HCT116 (cell line): Measurements from ENCODE around the gene KRT33B. TPM values are rescaled to one million over a fixed set of nuclear protein-coding genes. Genes with fewer than 3 reads are reported as not detected.

Experiments used
- ATAC-seq: fragments of 200-7000 bp; cut with Tn5 transposase; 2 replicates; pipeline ENCODE4 v1.9.1; 2020; ENCODE audit warnings: mild to moderate bottlenecking, moderate library complexity
- BruUV-seq: library from RNA; stranded (reverse); fragments of 400-500 nt; replicated peaks from 2 replicates; lab custom pipeline; 2021; lab: Mats Ljungman, UMichigan
- CTCF ChIA-PET: fragments of 300-600 bp; sonication (Branson Sonifier 250); formaldehyde crosslinking; loops from one replicate; lab custom pipeline; 2021; ENCODE audit warnings: antibody characterized with exemption; lab: Charles Lee
- POLR2A ChIA-PET: fragments of 300-600, 350-600 bp; sonication (Branson Sonifier 250); formaldehyde crosslinking; loops from one replicate; lab custom pipeline; 2021; ENCODE audit warnings: antibody characterized with exemption; lab: Charles Lee
- RAD21 ChIA-PET, 2 experiments: fragments of 300-600 bp; sonication (Branson Sonifier 250); formaldehyde crosslinking; loops; one replicate each; lab custom pipeline; 2023; ENCODE audit warnings: low total read pairs in 2 of 2; ENCODE audit not compliant: uncharacterized antibody in 2 of 2, unreplicated experiment in 2 of 2, low non-redundant PET in 1 of 2; lab: Charles Lee
- DNase-seq: peaks from one replicate; pipeline ENCODE4 v3.0.0-alpha.2; 2010; ENCODE audit warnings: low read depth, low spot score
- H2AFZ ChIP-seq: fragments of 200-600 bp; shearing (Covaris generic), sonication (generic); 2 replicates; pipeline ENCODE4 v1.6.1; 2017; ENCODE audit warnings: low read depth, mixed run types, mixed read lengths, antibody characterized with exemption, low read length; ENCODE audit not compliant: poor library complexity, severe bottlenecking
- H3K27ac ChIP-seq: 2 replicates; pipeline ENCODE4 v1.5.1; 2012; ENCODE audit warnings: low read depth, low read length
- H3K27me3 ChIP-seq: fragments of 200-600 bp; sonication (generic); 2 replicates; pipeline ENCODE4 v1.6.1; 2016; ENCODE audit warnings: mixed run types, low read length, mixed read lengths; ENCODE audit not compliant: insufficient read depth
- H3K36me3 ChIP-seq, 2 experiments: fragments of 200-500 bp in 1 of 2; fragments of 200-600 bp in 1 of 2; sonication (Bioruptor generic) in 1 of 2; sonication (generic) in 1 of 2; 2 replicates each; pipeline versions ENCODE4 v1.5.1 to v1.6.1; 2014 to 2016; ENCODE audit warnings: low read length in 2 of 2, inconsistent platforms in 1 of 2, mixed read lengths in 1 of 2, mixed run types in 1 of 2; ENCODE audit not compliant: insufficient read depth in 2 of 2, control insufficient read depth in 1 of 2
- H3K4me1 ChIP-seq, 2 experiments: fragments of 200-600 bp in 1 of 2; sonication (generic) in 1 of 2; 2 replicates each; pipeline versions ENCODE4 v1.5.1 to v1.6.1; 2012 to 2017; ENCODE audit warnings: low read length in 2 of 2, inconsistent platforms in 1 of 2, mild to moderate bottlenecking in 1 of 2, mixed read lengths in 1 of 2, mixed run types in 1 of 2, moderate library complexity in 1 of 2; ENCODE audit not compliant: insufficient read depth in 2 of 2, control insufficient read depth in 1 of 2
- H3K4me2 ChIP-seq: fragments of 200-600 bp; sonication (generic); 2 replicates; pipeline ENCODE4 v1.6.1; 2017; ENCODE audit warnings: mixed run types, low read length, mixed read lengths
- H3K4me3 ChIP-seq, 2 experiments: fragments of 200-600 bp in 1 of 2; sonication (generic) in 1 of 2; replicated peaks in 1 of 2; 2 replicates each; pipeline ENCODE4 v1.5.1; 2011 to 2016; ENCODE audit warnings: low read length in 2 of 2, control low read depth in 1 of 2, low read depth in 1 of 2, mild to moderate bottlenecking in 1 of 2, mixed read lengths in 1 of 2, mixed run types in 1 of 2
- H3K79me2 ChIP-seq: fragments of 200-600 bp; sonication (generic); 2 replicates; pipeline ENCODE4 v1.6.1; 2017; ENCODE audit warnings: mild to moderate bottlenecking, mixed run types, low read length, moderate library complexity, mixed read lengths; ENCODE audit not compliant: insufficient read depth
- H3K9ac ChIP-seq: fragments of 200-600 bp; sonication (generic); 2 replicates; pipeline ENCODE4 v1.6.1; 2016; ENCODE audit warnings: low read length, mixed read lengths
- H3K9me2 ChIP-seq: fragments of 200-600 bp; sonication (generic), shearing (Covaris generic); 2 replicates; pipeline ENCODE4 v1.6.1; 2017; ENCODE audit warnings: mixed run types, mild to moderate bottlenecking, moderate library complexity; ENCODE audit not compliant: insufficient read depth
- H3K9me3 ChIP-seq, 2 experiments: fragments of 200-500 bp in 1 of 2; fragments of 200-600 bp in 1 of 2; sonication (Bioruptor generic) in 1 of 2; sonication (generic) in 1 of 2; 2 replicates each; pipeline ENCODE4 v1.6.1; 2014 to 2017; ENCODE audit warnings: low read length in 2 of 2, mixed read lengths in 2 of 2, inconsistent platforms in 1 of 2, low read depth in 1 of 2, mild to moderate bottlenecking in 1 of 2, mixed run types in 1 of 2, moderate library complexity in 1 of 2; ENCODE audit not compliant: control insufficient read depth in 1 of 2, insufficient read depth in 1 of 2
- H4K20me1 ChIP-seq: fragments of 200-600 bp; sonication (generic), shearing (Covaris generic); 2 replicates; pipeline ENCODE4 v1.6.1; 2017; ENCODE audit warnings: mixed run types, mild to moderate bottlenecking, moderate library complexity; ENCODE audit not compliant: insufficient read depth
- CEBPB ChIP-seq: IDR thresholded peaks from 2 replicates; pipeline ENCODE4 v1.6.1; 2012; ENCODE audit warnings: low read depth
- EGR1 ChIP-seq: IDR thresholded peaks from 2 replicates; pipeline ENCODE4 v1.6.1; 2012; ENCODE audit warnings: low read depth
- EZH2 ChIP-seq: fragments of 200-600 bp; sonication (generic); IDR thresholded peaks from 2 replicates; pipeline ENCODE4 v1.6.1; 2017; ENCODE audit warnings: antibody characterized with exemption, mixed run types
- FOSL1 ChIP-seq: IDR thresholded peaks from 2 replicates; pipeline ENCODE4 v1.6.1; 2012; ENCODE audit warnings: low read depth
- JUND ChIP-seq: IDR thresholded peaks from 2 replicates; pipeline ENCODE4 v1.6.1; 2012
- POLR2AphosphoS5 ChIP-seq: IDR thresholded peaks from 2 replicates; pipeline ENCODE4 v1.6.1; 2011; ENCODE audit warnings: mild to moderate bottlenecking, low read depth, low read length, moderate library complexity
- SIN3A ChIP-seq: IDR thresholded peaks from 2 replicates; pipeline ENCODE4 v1.6.1; 2012; ENCODE audit warnings: low read depth
- SP1 ChIP-seq: IDR thresholded peaks from 2 replicates; pipeline ENCODE4 v1.6.1; 2012; ENCODE audit warnings: low read depth
- SRF ChIP-seq: IDR thresholded peaks from 2 replicates; pipeline ENCODE4 v1.6.1; 2012; ENCODE audit warnings: low read depth
- YY1 ChIP-seq: IDR thresholded peaks from 2 replicates; pipeline ENCODE4 v1.6.1; 2011; ENCODE audit warnings: low read length, low read depth, moderate library complexity, mild to moderate bottlenecking; ENCODE audit not compliant: insufficient replicate concordance; ENCODE audit errors: extremely low read depth
- ZFX ChIP-seq: fragments of 450-650 bp; IDR thresholded peaks from 2 replicates; pipeline ENCODE4 v1.6.1; 2017
- ZNF274 ChIP-seq: fragments of 200-500 bp; sonication (Bioruptor generic); IDR thresholded peaks from 2 replicates; pipeline ENCODE4 v1.6.1; 2014; ENCODE audit warnings: mild to moderate bottlenecking, low read depth, low read length, inconsistent platforms
- intact Hi-C: fragments of 100-400 bp; cut with micrococcal nuclease; formaldehyde crosslinking; loops from 2 replicates; pipeline ENCODE4 v1.10.0; 2022
- total RNA-seq: library from RNA; stranded (reverse); gene quantifications from one replicate; pipeline ENCODE4 v1.2.1, GENCODE V29; 2021; ENCODE audit not compliant: unreplicated experiment
- TF ChIP-seq, protein P1 (sequence below): IDR thresholded peaks from 2 replicates; pipeline ENCODE4 v1.6.1; 2012
- TF ChIP-seq, protein P2 (sequence below): IDR thresholded peaks from 2 replicates; pipeline ENCODE4 v1.6.1; 2011; ENCODE audit warnings: mild to moderate bottlenecking, low read length, moderate library complexity; ENCODE audit not compliant: insufficient replicate concordance; ENCODE audit errors: extremely low read depth

The KRT33B gene
- total RNA-seq, 1 experiment from 2014 or later, result not detected

DNA sequence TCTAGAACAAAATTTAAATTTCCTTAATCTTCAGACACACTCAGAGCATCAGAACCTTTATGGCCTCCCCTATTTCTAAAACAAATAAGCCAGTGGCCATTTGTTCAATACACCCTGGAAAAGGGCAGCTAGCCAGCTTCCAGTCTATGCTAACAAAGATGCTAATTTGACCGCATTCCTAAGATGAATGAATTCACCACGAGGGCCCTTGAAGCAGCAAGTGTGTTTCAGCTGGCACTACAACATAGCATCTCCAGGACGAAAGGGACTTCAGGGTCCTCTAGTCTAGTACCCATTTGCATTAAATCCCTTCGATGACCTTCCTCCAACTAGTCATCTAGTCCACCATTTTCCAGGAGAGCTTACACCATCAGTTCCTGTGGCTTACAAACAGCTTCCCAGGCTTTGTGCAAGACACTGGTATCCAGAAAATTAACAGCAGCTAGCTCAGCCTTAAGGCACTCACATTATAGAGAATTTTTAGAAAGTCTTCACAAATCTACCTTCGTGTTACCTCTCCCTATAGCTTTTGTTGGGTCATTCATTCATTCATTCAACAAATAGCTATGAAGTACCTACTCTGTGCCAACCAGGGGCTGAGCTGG is 43.8 kb upstream of the KRT33B start:
- DNase-seq (no peak), ATAC-seq (no peak)
- H3K4me3 ChIP-seq, result no peak overlapping the region
- H3K36me3 ChIP-seq, result no peaks in the 10 kb centered on the region
- no TSS peak for BruUV-seq
- no peaks in the 10 kb centered on the region for H3K27me3 ChIP-seq
- RAD21 ChIA-PET, result no interaction called here
- no peaks in the 10 kb centered on the region for H3K9me2 ChIP-seq
- no peak overlapping the region for H2AFZ ChIP-seq
- H3K9ac ChIP-seq, result no peak overlapping the region
- no peaks in the 10 kb centered on the region for H3K9me3 ChIP-seq
- CTCF ChIA-PET, result no interaction called here
- intact Hi-C loops, result loop anchor here (10.0 kb wide), 1 partner anchor 81 kb away; no protein-coding TSS in a partner anchor
- no peak overlapping the region for H3K4me2 ChIP-seq
- POLR2A ChIA-PET, result interaction anchor here (0.9 kb wide), 1 partner anchor 9 kb away, joined by 3 read pairs; no protein-coding TSS in a partner anchor
- TF ChIP-seq SP1 (no peak), FOSL1 (no peak), JUND (no peak)
- peaks cover 15 to 31% of the 10 kb centered on the region in 2 experiments for H3K4me1 ChIP-seq
- H3K79me2 ChIP-seq, result no peaks in the 10 kb centered on the region
- no peaks in the 10 kb centered on the region for H4K20me1 ChIP-seq
- H3K27ac ChIP-seq, result no peak overlapping the region

DNA sequence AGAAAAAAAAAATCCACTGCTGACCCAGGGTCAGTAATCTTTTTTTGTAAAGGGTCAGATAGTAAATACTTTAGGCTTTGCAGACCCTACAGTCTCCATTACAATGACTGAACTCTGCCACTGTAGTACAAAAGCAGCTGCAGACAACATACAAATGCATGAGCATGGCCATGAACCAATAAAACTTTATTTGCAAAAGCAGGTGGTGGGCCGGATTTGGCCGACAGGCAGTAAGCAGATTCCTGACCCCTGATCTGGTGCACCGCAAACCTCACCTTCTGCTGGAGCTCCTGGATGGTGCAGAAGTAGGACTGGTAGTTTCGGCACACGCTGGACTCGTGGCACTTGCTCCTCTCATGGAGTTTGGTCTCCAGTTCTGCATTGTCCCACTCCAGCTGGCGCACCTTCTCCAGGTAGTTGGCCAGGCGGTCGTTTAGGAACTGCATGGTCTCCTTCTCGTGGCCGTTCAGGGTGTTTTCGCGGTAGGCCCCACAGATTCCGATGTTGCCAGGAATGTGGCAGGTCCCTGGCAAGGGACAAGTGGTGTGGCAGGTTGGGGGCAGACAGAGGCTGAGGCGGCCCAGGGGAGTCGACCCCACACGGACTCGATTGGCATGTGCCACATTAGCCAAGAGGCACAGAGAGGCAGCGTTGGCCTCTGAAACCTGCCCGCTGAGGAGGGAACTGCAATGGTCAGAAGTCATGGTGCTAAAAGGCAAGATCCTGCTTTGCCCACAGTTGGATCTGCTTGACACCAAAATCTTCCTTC is 41.6 kb upstream of the KRT33B start:
- H3K9me2 ChIP-seq, result no peaks in the 10 kb centered on the region
- no peaks in the 10 kb centered on the region for H3K27me3 ChIP-seq
- H3K79me2 ChIP-seq, result no peaks in the 10 kb centered on the region
- no peak overlapping the region for H2AFZ ChIP-seq
- DNase-seq, result no peak
- ChIA-PET POLR2A (interaction anchor here (0.7 kb wide), 1 partner anchor 929 kb away, joined by 3 read pairs; no protein-coding TSS in a partner anchor), RAD21 (no interaction called here), CTCF (no interaction called here)
- intact Hi-C loops, result loop anchor here (10.0 kb wide), 1 partner anchor 84 kb away; no protein-coding TSS in a partner anchor
- no peak overlapping the region for H3K9ac ChIP-seq
- no peaks in the 10 kb centered on the region for H4K20me1 ChIP-seq
- no peak overlapping the region for H3K4me2 ChIP-seq
- H3K27ac ChIP-seq, result no peak overlapping the region
- H3K9me3 ChIP-seq, result no peaks in the 10 kb centered on the region
- H3K4me3 ChIP-seq, result no peak overlapping the region
- no TSS peak for BruUV-seq
- H3K36me3 ChIP-seq, result no peaks in the 10 kb centered on the region
- ATAC-seq, result no peak
- H3K4me1 ChIP-seq, result peaks cover 10 to 20% of the 10 kb centered on the region in 2 experiments
- TF ChIP-seq, protein P1, sequence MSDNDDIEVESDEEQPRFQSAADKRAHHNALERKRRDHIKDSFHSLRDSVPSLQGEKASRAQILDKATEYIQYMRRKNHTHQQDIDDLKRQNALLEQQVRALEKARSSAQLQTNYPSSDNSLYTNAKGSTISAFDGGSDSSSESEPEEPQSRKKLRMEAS, result no peak
- TF ChIP-seq SIN3A (no peak), EZH2 (no peak), ZNF274 (no peak), CEBPB (no peak), YY1 (no peak), FOSL1 (no peak), EGR1 (no peak), POLR2AphosphoS5 (no peak), SRF (no peak), ZFX (no peak)
- TF ChIP-seq, protein P2, sequence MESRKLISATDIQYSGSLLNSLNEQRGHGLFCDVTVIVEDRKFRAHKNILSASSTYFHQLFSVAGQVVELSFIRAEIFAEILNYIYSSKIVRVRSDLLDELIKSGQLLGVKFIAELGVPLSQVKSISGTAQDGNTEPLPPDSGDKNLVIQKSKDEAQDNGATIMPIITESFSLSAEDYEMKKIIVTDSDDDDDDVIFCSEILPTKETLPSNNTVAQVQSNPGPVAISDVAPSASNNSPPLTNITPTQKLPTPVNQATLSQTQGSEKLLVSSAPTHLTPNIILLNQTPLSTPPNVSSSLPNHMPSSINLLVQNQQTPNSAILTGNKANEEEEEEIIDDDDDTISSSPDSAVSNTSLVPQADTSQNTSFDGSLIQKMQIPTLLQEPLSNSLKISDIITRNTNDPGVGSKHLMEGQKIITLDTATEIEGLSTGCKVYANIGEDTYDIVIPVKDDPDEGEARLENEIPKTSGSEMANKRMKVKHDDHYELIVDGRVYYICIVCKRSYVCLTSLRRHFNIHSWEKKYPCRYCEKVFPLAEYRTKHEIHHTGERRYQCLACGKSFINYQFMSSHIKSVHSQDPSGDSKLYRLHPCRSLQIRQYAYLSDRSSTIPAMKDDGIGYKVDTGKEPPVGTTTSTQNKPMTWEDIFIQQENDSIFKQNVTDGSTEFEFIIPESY, result no peak
